ENCODE results near the gene SPACA9. TPM values are rescaled to one million over a fixed set of nuclear protein-coding genes. Genes with fewer than 3 reads are reported as not detected.

The SPACA9 gene
- total and polyA plus RNA-seq, 10 donors: 1.1 to 5.6 (median 2.5) TPM

- WGBS, 5 donors: 66 to 82% (median 74%) methylated on average over 6 of the region's 6 CpGs
- no peaks in the 10 kb centered on the region for H3K36me3 ChIP-seq
- peaks cover 0 to 28% (median 21%) of the 10 kb centered on the region in 6 donors for H3K4me1 ChIP-seq
- no peaks in the 10 kb centered on the region for H3K9me3 ChIP-seq
- peak; percentile 14 for DNase-seq
- intact Hi-C loops (cut with DNase I; ENCODE audit: low total_unique reads): no loop called here
- no peaks in the 10 kb centered on the region for H3K27me3 ChIP-seq (replicated peaks in 1 of 7)
- peak overlapping the region in 3 of 8 donors; percentile 85 to 98 (median 93) for H3K4me3 ChIP-seq
- TF ChIP-seq CTCF (IDR thresholded peaks at IDR 0.05 in 8 of 11, conservative IDR thresholded peaks at IDR 0.05 in 3 of 11) (no peak), POLR2A (IDR thresholded peaks at IDR 0.05) (no peak), POLR2AphosphoS5 (IDR thresholded peaks at IDR 0.05) (no peak)
- H3K27ac ChIP-seq: peak overlapping the region in 6 of 8 donors; percentile 61 to 85 (median 76)
Observed at GRCh38 chr9:132879457-132880323, 992 bp downstream of the SPACA9 start.

GRCh38 chr9:132880324-132880661 is 1.6 kb downstream of the SPACA9 start:
- no peaks in the 10 kb centered on the region for H3K9me3 ChIP-seq
- DNase-seq: peak; percentile 5
- intact Hi-C loops (cut with DNase I; ENCODE audit: low total_unique reads): no loop called here
- H3K4me3 ChIP-seq: no peak overlapping the region
- H3K36me3 ChIP-seq: no peaks in the 10 kb centered on the region
- H3K27ac ChIP-seq: peak overlapping the region in 3 of 8 donors; percentile 76 to 85 (median 84)
- H3K4me1 ChIP-seq: peaks cover 0 to 28% (median 21%) of the 10 kb centered on the region in 6 donors
- TF ChIP-seq POLR2AphosphoS5 (IDR thresholded peaks at IDR 0.05) (no peak), POLR2A (IDR thresholded peaks at IDR 0.05) (no peak), CTCF (IDR thresholded peaks at IDR 0.05 in 8 of 11, conservative IDR thresholded peaks at IDR 0.05 in 3 of 11) (no peak)
- 84 to 92% (median 89%) methylated on average over 7 of the region's 7 CpGs for WGBS, 5 donors
- no peaks in the 10 kb centered on the region for H3K27me3 ChIP-seq (replicated peaks in 1 of 7)

- H3K4me3 ChIP-seq: no peak overlapping the region
- DNase-seq: peak; percentile 69
- no peaks in the 10 kb centered on the region for H3K9me3 ChIP-seq
- H3K27me3 ChIP-seq (replicated peaks in 1 of 7): no peaks in the 10 kb centered on the region
- H3K4me1 ChIP-seq: peaks cover 0 to 40% (median 21%) of the 10 kb centered on the region in 6 donors
- intact Hi-C loops (cut with DNase I; ENCODE audit: low total_unique reads): no loop called here
- 38 to 52% (median 41%) methylated on average over 6 of the region's 6 CpGs for WGBS, 5 donors
- no peak for TF ChIP-seq POLR2A (IDR thresholded peaks at IDR 0.05)
- no peak for TF ChIP-seq CTCF (IDR thresholded peaks at IDR 0.05 in 8 of 11, conservative IDR thresholded peaks at IDR 0.05 in 3 of 11)
- no peak for TF ChIP-seq POLR2AphosphoS5 (IDR thresholded peaks at IDR 0.05)
- H3K36me3 ChIP-seq: no peaks in the 10 kb centered on the region
- H3K27ac ChIP-seq: no peak overlapping the region
Observed at GRCh38 chr9:132881826-132882225, 3.1 kb downstream of the SPACA9 start.

GRCh38 chr9:132882616-132883015 is 3.9 kb downstream of the SPACA9 start:
- peak; percentile 38 for DNase-seq
- WGBS, 5 donors: 82 to 91% (median 83%) methylated on average over 3 to 6 of the region's 6 CpGs
- Histone ChIP-seq H3K36me3 (peaks cover 0 to 3% (median 0%) of the 10 kb centered on the region in 6 donors), H3K9me3 (no peaks in the 10 kb centered on the region), H3K4me1 (peaks cover 0 to 40% (median 17%) of the 10 kb centered on the region in 6 donors), H3K27me3 (replicated peaks in 1 of 7) (no peaks in the 10 kb centered on the region), H3K4me3 (no peak overlapping the region), H3K27ac (no peak overlapping the region)
- no peak for TF ChIP-seq POLR2A (IDR thresholded peaks at IDR 0.05)
- TF ChIP-seq POLR2AphosphoS5 (IDR thresholded peaks at IDR 0.05): no peak
- TF ChIP-seq CTCF (IDR thresholded peaks at IDR 0.05 in 8 of 11, conservative IDR thresholded peaks at IDR 0.05 in 3 of 11): no peak
- intact Hi-C loops (cut with DNase I; ENCODE audit: low total_unique reads): no loop called here
